Transverse colon (tissue), 4 donors: ENCODE data around the gene RFLNA. TPM values are rescaled to one million over a fixed set of nuclear protein-coding genes. Genes with fewer than 3 reads are reported as not detected.

ENCODE experiments used
- DNase-seq: peaks from one replicate; pipeline ENCODE4 v3.0.0-alpha.2; 2019
- H3K27ac ChIP-seq, 4 donors: fragments of 200-600 bp; sonication (generic); 2 replicates each; pipeline ENCODE4 v1.5.1; 2016 to 2018; ENCODE audit warnings: inconsistent platforms in 4 of 4
- H3K27me3 ChIP-seq: fragments of 200-600 bp; sonication (generic); 2 replicates; pipeline ENCODE4 v1.5.1; 2017; ENCODE audit warnings: inconsistent platforms
- H3K36me3 ChIP-seq, 4 donors: fragments of 200-600 bp; sonication (generic); 2 replicates each; pipeline ENCODE4 v1.5.1; 2017 to 2019; ENCODE audit warnings: inconsistent platforms in 4 of 4
- H3K4me1 ChIP-seq, 4 donors: fragments of 200-600 bp; sonication (generic); 2 replicates each; pipeline ENCODE4 v1.5.1; 2017 to 2020; ENCODE audit warnings: inconsistent platforms in 4 of 4
- H3K4me3 ChIP-seq, 4 donors: fragments of 200-600 bp; sonication (generic); 1 replicate in 1 of 4; 2 replicates in 3 of 4; pipeline versions ENCODE4 v1.5.1 to v1.6.1; 2017 to 2019; ENCODE audit warnings: inconsistent platforms in 4 of 4
- H3K9me3 ChIP-seq, 2 donors: fragments of 200-600 bp; sonication (generic); 2 replicates each; pipeline ENCODE4 v1.5.1; 2017 to 2019; ENCODE audit warnings: inconsistent platforms in 2 of 2
- CTCF ChIP-seq, 5 experiments: fragments of 200-600 bp in 3 of 5; fragments of 450-650 bp in 2 of 5; sonication (generic) in 3 of 5; IDR thresholded peaks; 1 replicate in 2 of 5; 2 replicates in 3 of 5; pipeline ENCODE4 v1.5.1; 2016 to 2017; ENCODE audit warnings: antibody characterized with exemption in 5 of 5, inconsistent platforms in 3 of 5, mild to moderate bottlenecking in 2 of 5, moderate library complexity in 1 of 5
- EP300 ChIP-seq: sonication (generic); formaldehyde crosslinking; IDR thresholded peaks from one replicate; pipeline ENCODE4 v1.6.1; 2017; ENCODE audit warnings: antibody characterized with exemption, low read depth
- POLR2A ChIP-seq: fragments of 450-650 bp; IDR thresholded peaks from one replicate; pipeline ENCODE4 v1.6.1; 2016; ENCODE audit warnings: antibody characterized with exemption, mild to moderate bottlenecking, moderate library complexity
- POLR2AphosphoS5 ChIP-seq, 3 donors: sonication (generic); formaldehyde crosslinking; IDR thresholded peaks; one replicate each; pipeline ENCODE4 v1.6.1; 2016; ENCODE audit warnings: antibody characterized with exemption in 3 of 3
- WGBS, 2 donors: methylation state at CpG; one replicate each; pipeline ENCODE4 v1.1.5; 2018; ENCODE audit warnings: low coverage in 1 of 2; 5-methylcytosine and 5-hydroxymethylcytosine counted together
- in situ Hi-C, 4 donors: fragments of 200-750 bp; cut with MboI; loops; one replicate each; pipeline versions ENCODE4 v1.15.0 to v1.15.1; 2017; ENCODE audit warnings: low sequenced_read_pairs in 3 of 4, low pct_ligation_motif_present in 1 of 4, low pct_unique_long_range_greater_than_20kb in 1 of 4
- intact Hi-C: fragments of 100-400 bp; cut with DNase I; formaldehyde crosslinking; loops from one replicate; pipeline ENCODE4 v1.15.1; 2023; ENCODE audit warnings: low total_unique reads
- total RNA-seq, 4 donors: library from RNA; depleted of rRNA; stranded (reverse); fragments of >200 nt; gene quantifications; one replicate each; pipeline ENCODE4 v1.1.0, GENCODE V29; 2016

RFLNA gene
- total RNA-seq, 4 donors from 2014 or later: 19.1 to 53.8 (median 30.7) TPM

- TF ChIP-seq POLR2AphosphoS5 (IDR thresholded peaks at IDR 0.05) (no peak), EP300 (no peak)
- no peak overlapping the region for H3K4me3 ChIP-seq
- DNase-seq: no peak
- H3K9me3 ChIP-seq: no peaks in the 10 kb centered on the region
- WGBS, 2 donors: 96% methylated on average over 38 of the region's 38 CpGs; no CpG with 5 or more reads in 1 of the 2 donors
- in situ Hi-C loops (loop anchor here in 1 of 4 donors (25.0 kb wide), 1 partner anchor 418 kb away; no protein-coding TSS in a partner anchor), intact Hi-C loops (no loop called here)
- no peak overlapping the region for H3K27ac ChIP-seq
- H3K4me1 ChIP-seq: no peaks in the 10 kb centered on the region
- no peaks in the 10 kb centered on the region for H3K27me3 ChIP-seq
- H3K36me3 ChIP-seq: peaks cover 0 to 53% (median 26%) of the 10 kb centered on the region in 4 donors
Measured at GRCh38 chr12:124344526-124344925, 49.6 kb downstream of the RFLNA start.

- TF ChIP-seq CTCF (IDR thresholded peaks at IDR 0.05) (no peak), POLR2A (no peak), POLR2AphosphoS5 (IDR thresholded peaks at IDR 0.05) (no peak), EP300 (no peak)
- intact Hi-C loops (no loop called here), in situ Hi-C loops (loop anchor here in 1 of 4 donors (25.0 kb wide), 1 partner anchor 417 kb away; no protein-coding TSS in a partner anchor)
- Histone ChIP-seq H3K4me3 (no peak overlapping the region), H3K27ac (no peak overlapping the region), H3K4me1 (no peaks in the 10 kb centered on the region), H3K36me3 (peaks cover 0 to 57% (median 26%) of the 10 kb centered on the region in 4 donors), H3K27me3 (no peaks in the 10 kb centered on the region), H3K9me3 (no peaks in the 10 kb centered on the region)
- WGBS, 2 donors: 83% methylated on average over 2 to 13 of the region's 13 CpGs
- DNase-seq: no peak
Measured at GRCh38 chr12:124345795-124346194, 50.9 kb downstream of the RFLNA start.

- TF ChIP-seq POLR2AphosphoS5 (IDR thresholded peaks at IDR 0.05) (no peak), EP300 (no peak), POLR2A (no peak), CTCF (IDR thresholded peaks at IDR 0.05) (no peak)
- 92 to 96% methylated on average over 4 to 16 of the region's 38 CpGs for WGBS, 2 donors
- in situ Hi-C loops (loop anchor here in 1 of 4 donors (25.0 kb wide), 1 partner anchor 416 kb away; no protein-coding TSS in a partner anchor), intact Hi-C loops (no loop called here)
- Histone ChIP-seq H3K9me3 (no peaks in the 10 kb centered on the region), H3K4me3 (no peak overlapping the region), H3K36me3 (peaks cover 0 to 57% (median 28%) of the 10 kb centered on the region in 4 donors), H3K4me1 (no peaks in the 10 kb centered on the region), H3K27me3 (no peaks in the 10 kb centered on the region), H3K27ac (no peak overlapping the region)
- no peak for DNase-seq
Measured at GRCh38 chr12:124346425-124347168, 51.7 kb downstream of the RFLNA start.

- no peak for DNase-seq
- H3K27ac ChIP-seq: no peak overlapping the region
- no peak overlapping the region for H3K4me3 ChIP-seq
- H3K36me3 ChIP-seq: peaks cover 0 to 54% (median 28%) of the 10 kb centered on the region in 4 donors
- intact Hi-C loops (no loop called here), in situ Hi-C loops (loop anchor here in 1 of 4 donors (25.0 kb wide), 1 partner anchor 415 kb away; no protein-coding TSS in a partner anchor)
- peaks cover 0 to 3% (median under 1%) of the 10 kb centered on the region in 4 donors for H3K4me1 ChIP-seq
- no peaks in the 10 kb centered on the region for H3K9me3 ChIP-seq
- no peaks in the 10 kb centered on the region for H3K27me3 ChIP-seq
- TF ChIP-seq EP300 (no peak), POLR2AphosphoS5 (IDR thresholded peaks at IDR 0.05) (no peak), CTCF (IDR thresholded peaks at IDR 0.05) (no peak), POLR2A (no peak)
- 92 to 100% methylated on average over 2 to 9 of the region's 9 CpGs for WGBS, 2 donors
Measured at GRCh38 chr12:124347335-124347734, 52.4 kb downstream of the RFLNA start.
